BLaER1 treated with 17β-estradiol and CSF1 and Interleukin-3, amounts not matched to agents 10 nM and 100 nM (cell line): Measurements from ENCODE around the gene KCP.

ENCODE experiments used
- H3K27ac ChIP-seq, 11 experiments: shearing (Covaris generic); formaldehyde crosslinking; 2 replicates each; pipeline ENCODE4 v1.8.1; 2022
- H3K27me3 ChIP-seq, 11 experiments: shearing (Covaris generic); formaldehyde crosslinking; 2 replicates each; pipeline ENCODE4 v1.8.1; 2022
- H3K36me3 ChIP-seq, 11 experiments: shearing (Covaris generic); formaldehyde crosslinking; 2 replicates each; pipeline ENCODE4 v1.8.1; 2022
- H3K4me1 ChIP-seq, 10 experiments: shearing (Covaris generic); formaldehyde crosslinking; 2 replicates each; pipeline ENCODE4 v1.8.1; 2022
- H3K4me2 ChIP-seq, 11 experiments: shearing (Covaris generic); formaldehyde crosslinking; 2 replicates each; pipeline ENCODE4 v1.8.1; 2022
- H3K4me3 ChIP-seq, 10 experiments: shearing (Covaris generic); formaldehyde crosslinking; 2 replicates each; pipeline ENCODE4 v1.8.1; 2022
- H3K9ac ChIP-seq, 11 experiments: shearing (Covaris generic); formaldehyde crosslinking; 2 replicates each; pipeline ENCODE4 v1.8.1; 2022
- H3K9me3 ChIP-seq, 11 experiments: shearing (Covaris generic); formaldehyde crosslinking; replicated peaks in 1 of 11; 2 replicates each; pipeline ENCODE4 v1.8.1; 2022
- H4K20me1 ChIP-seq, 11 experiments: shearing (Covaris generic); formaldehyde crosslinking; 2 replicates each; pipeline ENCODE4 v1.8.1; 2022
- Cebpa-rat ChIP-seq, 11 experiments: shearing (Covaris generic); IDR thresholded peaks; 2 replicates each; pipeline ENCODE4 v1.8.1; 2022

The KCP gene

DNA sequence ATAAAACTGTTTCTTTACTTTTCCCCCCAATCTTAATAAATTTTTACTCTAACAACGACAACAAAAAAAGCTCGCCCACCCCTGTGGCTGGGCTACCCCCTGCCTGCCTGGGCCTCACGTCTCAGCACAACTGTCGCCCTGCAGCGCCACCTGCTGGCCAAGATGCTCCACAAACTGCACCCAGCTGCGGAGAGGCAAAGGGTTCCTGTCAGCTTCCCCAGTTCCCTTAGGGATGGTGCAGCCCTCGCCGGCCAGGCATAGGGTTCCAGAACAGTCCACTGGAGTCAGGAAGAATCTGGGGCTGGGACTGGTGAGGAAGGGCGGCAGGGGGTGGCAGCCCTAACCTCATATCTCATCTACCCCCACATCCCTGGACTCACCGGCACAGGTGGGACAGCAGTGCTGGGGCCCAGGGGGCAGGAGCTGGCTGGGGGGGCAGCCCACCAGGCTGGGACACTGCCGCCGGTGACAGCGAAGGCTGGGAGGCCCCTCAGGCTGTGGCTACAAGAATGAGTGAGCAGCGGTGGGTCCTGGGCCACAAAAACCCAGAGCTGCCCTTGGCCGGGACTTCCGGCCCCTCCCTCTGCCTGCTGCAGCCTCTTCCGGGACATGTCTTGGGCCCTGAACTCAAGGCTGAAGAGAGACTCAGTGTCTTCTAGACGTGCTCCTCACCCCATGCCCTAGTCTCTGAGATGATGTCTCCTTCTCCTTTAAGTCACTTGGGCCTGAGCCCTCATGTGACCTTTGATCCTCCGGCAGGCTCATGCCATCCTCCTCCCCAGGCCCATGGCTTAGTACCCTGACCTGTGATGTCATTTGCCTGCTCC lies 26.7 kb downstream of the KCP start:
- H3K4me1 ChIP-seq, result peaks cover 6 to 10% (median 8%) of the 10 kb centered on the region in 10 experiments; a peak in 17 of 20 replicates
- TF ChIP-seq Cebpa-rat (IDR thresholded peaks at IDR 0.05), result no peak
- peak overlapping the region; percentile 42 to 81 (median 71) for H3K4me2 ChIP-seq
- H3K4me3 ChIP-seq, result peak overlapping the region in 8 of 10 experiments; percentile 11 to 65 (median 34); a peak in 11 of 20 replicates
- H3K27me3 ChIP-seq, result peaks cover 9 to 16% (median 13%) of the 10 kb centered on the region in 11 experiments
- peaks cover 0 to 3% (median 0%) of the 10 kb centered on the region in 11 experiments; a peak in 1 of 22 replicates for H3K9me3 ChIP-seq
- peak overlapping the region in 10 of 11 experiments; percentile 21 to 77 (median 58); a peak in 17 of 22 replicates for H3K27ac ChIP-seq
- no peaks in the 10 kb centered on the region for H3K36me3 ChIP-seq
- H4K20me1 ChIP-seq, result peaks cover 0 to 7% (median 0%) of the 10 kb centered on the region in 11 experiments; a peak in 1 of 22 replicates
- peak overlapping the region in 8 of 11 experiments; percentile 10 to 70 (median 46); a peak in 10 of 22 replicates for H3K9ac ChIP-seq

DNA sequence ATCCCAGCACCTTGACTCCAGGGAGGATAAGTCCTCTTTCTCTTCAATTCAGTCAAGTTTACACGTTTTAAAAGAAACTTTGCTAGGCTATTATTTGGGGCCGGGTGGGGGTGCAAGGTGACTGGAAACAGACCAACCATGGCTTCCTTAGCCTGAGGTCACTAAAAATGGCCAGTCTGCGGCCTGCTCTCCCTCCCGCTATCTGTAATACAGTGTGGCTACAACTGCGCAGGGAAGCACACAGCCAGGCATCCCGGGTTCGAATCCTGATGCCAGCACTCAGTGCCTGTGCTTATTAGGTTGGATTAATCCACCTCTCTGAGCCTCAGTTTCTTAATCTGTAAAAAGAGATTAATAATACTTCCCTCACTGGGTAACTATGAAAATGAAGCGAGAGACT lies 28.4 kb downstream of the KCP start:
- no peak overlapping the region for H3K27ac ChIP-seq
- H3K9ac ChIP-seq, result no peak overlapping the region
- peaks cover 6 to 21% (median 17%) of the 10 kb centered on the region in 10 experiments; a peak in 17 of 20 replicates for H3K4me1 ChIP-seq
- no peaks in the 10 kb centered on the region for H3K9me3 ChIP-seq
- TF ChIP-seq Cebpa-rat (IDR thresholded peaks at IDR 0.05), result no peak
- H3K4me3 ChIP-seq, result no peak overlapping the region
- H3K36me3 ChIP-seq, result no peaks in the 10 kb centered on the region
- H3K4me2 ChIP-seq, result no peak overlapping the region
- H4K20me1 ChIP-seq, result peaks cover 0 to 11% (median 0%) of the 10 kb centered on the region in 11 experiments; a peak in 1 of 22 replicates
- H3K27me3 ChIP-seq, result no peaks in the 10 kb centered on the region; a peak in 3 of 22 replicates

DNA sequence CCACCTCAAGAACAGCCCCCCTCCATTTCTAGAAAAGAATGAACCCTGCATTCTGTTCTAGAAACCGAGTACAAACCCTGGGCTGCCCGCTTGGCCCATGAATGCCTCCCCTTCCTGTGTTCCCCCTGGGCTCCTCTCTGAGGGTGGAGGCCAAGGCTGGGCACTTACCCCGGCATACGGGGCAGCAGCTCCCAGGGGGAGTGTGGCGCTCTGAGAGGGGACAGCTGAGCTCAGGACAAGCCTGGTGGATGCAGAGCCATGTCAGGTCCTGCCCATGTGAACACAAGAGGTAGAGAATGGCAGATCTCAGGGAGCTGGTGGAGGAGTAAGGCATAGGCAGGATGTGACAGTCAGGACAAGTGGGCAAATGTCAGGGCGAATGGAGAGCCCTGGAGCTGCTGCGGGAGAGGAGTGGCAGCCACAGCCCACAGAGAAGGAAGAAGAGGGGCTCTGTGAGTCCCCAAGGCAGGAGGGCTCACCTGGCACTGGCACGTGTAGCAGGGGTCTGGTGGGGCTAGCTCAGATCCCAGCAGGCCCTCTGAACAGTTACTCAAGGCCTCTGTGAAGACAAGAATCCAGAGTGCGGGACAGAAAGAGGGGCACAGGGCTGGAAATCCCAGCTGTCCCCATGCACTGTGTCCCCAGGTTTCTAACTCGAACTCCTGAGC lies 28.9 kb downstream of the KCP start:
- Histone ChIP-seq H4K20me1 (peaks cover 0 to 16% (median 0%) of the 10 kb centered on the region in 11 experiments; a peak in 1 of 22 replicates), H3K9ac (0 out of 22 replicates have a peak overlapping the region, but pooled peaks of 1 of the 11 experiments have one; percentile 5), H3K4me3 (no peak overlapping the region), H3K4me1 (peaks cover 6 to 26% (median 22%) of the 10 kb centered on the region in 10 experiments; a peak in 17 of 20 replicates), H3K4me2 (no peak overlapping the region), H3K27me3 (no peaks in the 10 kb centered on the region; a peak in 1 of 22 replicates), H3K36me3 (no peaks in the 10 kb centered on the region), H3K9me3 (no peaks in the 10 kb centered on the region), H3K27ac (no peak overlapping the region)
- TF ChIP-seq Cebpa-rat (IDR thresholded peaks at IDR 0.05), result no peak

DNA sequence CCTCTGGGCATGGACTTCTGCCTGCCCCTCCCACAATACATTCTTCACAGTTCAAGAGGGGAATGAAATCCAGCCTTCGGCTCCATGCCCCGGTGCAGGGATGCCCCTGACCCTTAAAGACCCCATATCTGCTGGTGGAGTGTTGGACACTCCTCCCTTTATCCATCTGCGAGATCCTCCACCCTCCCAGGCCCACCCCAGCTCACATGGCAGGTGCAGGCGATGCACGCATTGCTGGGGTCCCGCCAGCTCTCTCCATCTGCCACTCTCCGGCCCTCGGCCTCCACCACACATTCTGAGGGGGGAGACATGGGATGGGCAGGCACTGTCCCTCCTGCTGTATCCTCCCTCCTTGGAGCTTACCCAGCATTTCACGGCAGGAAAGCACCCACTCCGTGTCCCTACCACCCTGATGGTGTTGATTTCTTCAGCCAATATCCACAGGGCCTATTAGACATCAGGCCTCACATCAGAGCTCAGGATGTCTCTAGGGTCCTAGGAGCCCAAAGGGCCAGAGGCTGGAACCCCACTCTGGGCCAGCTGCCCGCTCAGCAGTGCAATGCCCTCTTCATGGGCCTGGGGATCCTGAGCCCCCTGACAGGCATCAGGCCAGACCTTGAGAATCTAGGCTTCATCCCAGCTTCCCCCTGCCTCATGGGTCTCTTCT lies 29.6 kb downstream of the KCP start:
- no peak for TF ChIP-seq Cebpa-rat (IDR thresholded peaks at IDR 0.05)
- Histone ChIP-seq H4K20me1 (peaks cover 0 to 20% (median 0%) of the 10 kb centered on the region in 11 experiments; a peak in 1 of 22 replicates), H3K27me3 (no peaks in the 10 kb centered on the region), H3K4me2 (no peak overlapping the region), H3K4me1 (peaks cover 6 to 27% (median 22%) of the 10 kb centered on the region in 10 experiments; a peak in 17 of 20 replicates), H3K9ac (0 out of 22 replicates have a peak overlapping the region, but pooled peaks of 1 of the 11 experiments have one; percentile 5), H3K4me3 (no peak overlapping the region), H3K36me3 (no peaks in the 10 kb centered on the region), H3K27ac (no peak overlapping the region), H3K9me3 (no peaks in the 10 kb centered on the region)

DNA sequence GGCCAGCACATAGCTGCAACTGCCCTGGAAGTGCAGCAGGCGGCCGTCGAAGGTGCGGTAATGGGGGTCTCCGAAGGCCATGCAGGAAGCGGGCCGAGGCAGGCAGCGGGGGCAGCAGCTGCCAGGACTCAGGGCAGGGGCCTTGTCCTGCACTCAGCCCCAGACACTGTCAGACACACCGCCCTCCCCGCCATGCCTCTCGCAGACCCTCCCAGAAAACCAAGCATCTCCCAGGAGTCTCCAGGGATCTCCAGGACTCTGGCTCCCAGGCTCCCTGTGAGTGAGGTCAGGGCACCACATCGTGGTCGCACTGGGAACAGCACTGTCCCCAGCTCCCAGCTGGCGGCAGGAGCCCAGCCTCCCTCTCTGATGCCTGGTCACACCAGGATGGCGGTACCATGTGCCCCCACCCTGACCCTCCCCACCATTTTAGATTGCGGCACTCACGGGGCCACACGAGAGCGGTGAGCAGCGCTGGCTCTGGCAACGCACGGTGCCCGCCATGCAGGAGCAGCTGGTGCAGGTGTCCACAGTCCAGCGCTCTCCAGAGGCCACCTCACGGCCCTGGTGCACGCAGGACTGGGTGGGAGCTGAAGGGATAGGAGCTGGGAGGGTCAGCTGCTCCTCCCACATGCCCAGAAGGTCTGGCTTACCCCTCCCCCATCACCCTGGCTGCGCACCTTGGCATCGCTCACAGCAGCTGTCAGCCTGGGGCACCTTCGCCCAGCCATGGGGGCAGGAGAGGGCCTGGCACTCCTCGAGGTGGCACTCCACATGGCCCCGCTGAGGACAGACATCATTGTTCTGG lies 30.4 kb downstream of the KCP start:
- Histone ChIP-seq H3K9ac (no peak overlapping the region), H3K9me3 (no peaks in the 10 kb centered on the region), H3K4me1 (peaks cover 6 to 27% (median 22%) of the 10 kb centered on the region in 10 experiments; a peak in 17 of 20 replicates), H3K27me3 (no peaks in the 10 kb centered on the region), H3K27ac (no peak overlapping the region), H3K4me3 (no peak overlapping the region), H4K20me1 (peaks cover 0 to 20% (median 0%) of the 10 kb centered on the region in 11 experiments; a peak in 1 of 22 replicates), H3K36me3 (no peaks in the 10 kb centered on the region), H3K4me2 (no peak overlapping the region)
- TF ChIP-seq Cebpa-rat (IDR thresholded peaks at IDR 0.05), result no peak

DNA sequence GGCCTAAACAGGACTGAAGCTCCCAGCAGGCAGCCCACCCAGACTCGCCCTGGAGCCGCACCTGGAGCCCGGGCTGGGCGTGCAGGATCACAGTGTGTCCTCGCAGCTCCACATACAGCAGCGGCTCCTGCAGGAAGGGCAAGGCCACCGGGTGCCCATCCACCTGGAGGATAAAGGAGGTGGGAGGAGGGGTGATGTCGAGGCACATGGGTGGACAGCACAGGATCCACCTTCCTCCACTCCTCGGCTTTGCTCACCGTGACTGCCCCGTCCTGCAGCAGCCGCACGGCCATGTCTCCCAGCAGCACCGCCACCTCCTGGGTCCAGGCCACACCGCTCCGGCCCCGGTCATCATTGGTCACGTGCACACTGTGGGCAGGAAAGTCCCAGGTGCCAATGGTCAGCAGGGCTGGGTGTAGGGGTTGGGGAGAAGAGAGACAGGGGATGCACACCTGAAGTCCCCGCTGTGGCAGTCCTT lies 31.0 kb downstream of the KCP start:
- Histone ChIP-seq H3K27me3 (no peaks in the 10 kb centered on the region), H3K4me1 (peaks cover 6 to 27% (median 22%) of the 10 kb centered on the region in 10 experiments; a peak in 17 of 20 replicates), H4K20me1 (peaks cover 0 to 20% (median 0%) of the 10 kb centered on the region in 11 experiments; a peak in 1 of 22 replicates), H3K9me3 (no peaks in the 10 kb centered on the region), H3K9ac (no peak overlapping the region), H3K27ac (no peak overlapping the region), H3K36me3 (no peaks in the 10 kb centered on the region), H3K4me3 (no peak overlapping the region), H3K4me2 (no peak overlapping the region)
- TF ChIP-seq Cebpa-rat (IDR thresholded peaks at IDR 0.05), result no peak

DNA sequence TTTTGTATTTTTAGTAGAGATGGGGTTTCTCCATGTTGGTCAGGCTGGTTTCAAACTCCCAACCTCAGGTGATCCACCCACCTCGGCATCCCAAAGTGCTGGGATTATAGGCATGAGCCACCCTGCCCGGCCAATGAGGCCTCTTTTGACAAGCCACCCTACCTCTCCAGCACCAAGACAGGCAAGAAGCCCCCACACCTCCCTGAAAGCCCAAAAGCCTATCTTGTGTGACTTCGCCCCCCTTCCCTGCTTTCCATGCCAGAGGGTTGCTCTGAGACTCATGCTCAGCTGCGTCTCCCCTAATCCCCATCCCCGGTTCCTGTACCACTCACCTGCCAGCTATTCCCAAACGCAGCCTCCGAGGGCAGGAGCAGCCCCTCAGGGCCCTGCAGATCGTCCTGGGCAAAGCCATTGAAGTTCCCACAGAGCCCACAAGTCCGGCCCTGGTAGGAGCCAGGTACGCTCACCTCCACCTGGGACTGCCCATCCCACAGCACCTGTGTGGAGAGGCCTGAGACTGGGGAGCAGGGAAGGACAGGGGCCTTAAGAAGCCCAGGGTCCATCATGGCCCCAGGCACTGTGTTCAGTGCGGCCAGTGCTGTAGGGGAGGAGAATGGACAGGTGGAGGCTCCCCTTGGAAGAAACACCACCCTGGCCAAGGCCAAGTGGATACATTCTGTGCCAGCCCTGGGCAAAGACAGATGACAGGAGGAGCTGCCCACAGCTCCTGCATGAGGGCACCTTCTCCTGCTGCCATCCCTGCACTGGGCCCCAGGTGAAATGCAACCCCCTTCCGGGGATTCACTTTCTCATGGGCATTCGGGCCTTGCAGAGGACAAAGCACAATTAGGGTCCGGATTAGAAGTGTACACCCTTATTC lies 32.0 kb downstream of the KCP start:
- peak overlapping the region in 2 of 11 experiments; percentile 3 to 24; a peak in 3 of 22 replicates for H3K4me2 ChIP-seq
- H3K27me3 ChIP-seq, result no peaks in the 10 kb centered on the region
- peaks cover 0 to 20% (median 0%) of the 10 kb centered on the region in 11 experiments; a peak in 1 of 22 replicates for H4K20me1 ChIP-seq
- no peak overlapping the region for H3K9ac ChIP-seq
- H3K4me3 ChIP-seq, result no peak overlapping the region
- H3K9me3 ChIP-seq, result no peaks in the 10 kb centered on the region
- H3K4me1 ChIP-seq, result peaks cover 0 to 18% (median 14%) of the 10 kb centered on the region in 10 experiments; a peak in 10 of 20 replicates
- no peak overlapping the region for H3K27ac ChIP-seq
- TF ChIP-seq Cebpa-rat (IDR thresholded peaks at IDR 0.05), result no peak
- H3K36me3 ChIP-seq, result no peaks in the 10 kb centered on the region
